ENCODE results near the gene M1AP.

- TF ChIP-seq RBBP5 (IDR thresholded peaks at IDR 0.05; ENCODE audit: borderline replicate concordance, low read depth, low read length) (no peak), CTCF (IDR thresholded peaks at IDR 0.05; ENCODE audit: control extremely low read depth in 1 of 3, insufficient read depth in 1 of 3, low read depth in 1 of 3, low read length in 3 of 3) (peak in 2 of 3 experiments; percentile 76 to 82; a peak in 3 of 4 replicates), YY1 (IDR thresholded peaks at IDR 0.05; ENCODE audit: low read depth, low read length) (no peak), TEAD4 (IDR thresholded peaks at IDR 0.05; ENCODE audit: low read depth, low read length) (no peak), EP300 (IDR thresholded peaks at IDR 0.05; ENCODE audit: borderline replicate concordance in 1 of 2, low read depth in 2 of 2, low read length in 2 of 2) (no peak), JUN (IDR thresholded peaks at IDR 0.05; ENCODE audit: low read depth, low read length) (no peak), SUZ12 (IDR thresholded peaks at IDR 0.05; ENCODE audit: low read length) (no peak)
Observed at GRCh38 chr2:74690571-74690970, 42.4 kb upstream of the M1AP start.
